ENCODE measurements around the gene CWC22.
"Not testable (repeated sequence)": the region's sequence is repeated elsewhere in the genome, so short reads cannot be mapped to it uniquely, and the experiment has no call there.

Gene CWC22

GRCh38 chr2:180015951-180016709 is 9.0 kb upstream of the CWC22 start:
- no peak for TF ChIP-seq CTCF (IDR thresholded peaks at IDR 0.05; ENCODE audit: low read depth, low read length)

GRCh38 chr2:180012523-180012922 is 5.4 kb upstream of the CWC22 start:
- no peak overlapping the region for H3K4me3 ChIP-seq (ENCODE audit: low read depth, low read length)
- TF ChIP-seq CTCF (IDR thresholded peaks at IDR 0.05; ENCODE audit: low read depth, low read length), result no peak

More at GRCh38 chr2:180015951-180016709, 9.0 kb upstream of the CWC22 start:
- H3K4me3 ChIP-seq (ENCODE audit: low read depth, low read length), result peak overlapping the region; percentile 27; the same call in 1 of the 2 replicates

- no peak overlapping the region for H3K4me3 ChIP-seq (ENCODE audit: low read depth, low read length)
- TF ChIP-seq CTCF (IDR thresholded peaks at IDR 0.05; ENCODE audit: low read depth, low read length), result no peak
Measured at GRCh38 chr2:180010701-180011100, 3.6 kb upstream of the CWC22 start.

- no peak for TF ChIP-seq CTCF (IDR thresholded peaks at IDR 0.05; ENCODE audit: low read depth, low read length)
- peak overlapping the region; percentile 76 for H3K4me3 ChIP-seq (ENCODE audit: low read depth, low read length)
Measured at GRCh38 chr2:180006231-180006630, 866 bp downstream of the CWC22 start.

- H3K4me3 ChIP-seq (ENCODE audit: low read depth, low read length), result not testable (repeated sequence)
Measured at GRCh38 chr2:180005465-180005864, 1.6 kb downstream of the CWC22 start.

GRCh38 chr2:180004731-180005130 is 2.4 kb downstream of the CWC22 start:
- H3K4me3 ChIP-seq (ENCODE audit: low read depth, low read length), result no peak overlapping the region
- TF ChIP-seq CTCF (IDR thresholded peaks at IDR 0.05; ENCODE audit: low read depth, low read length), result no peak

- no peak for TF ChIP-seq CTCF (IDR thresholded peaks at IDR 0.05; ENCODE audit: low read depth, low read length)
- H3K4me3 ChIP-seq (ENCODE audit: low read depth, low read length), result no peak overlapping the region
Measured at GRCh38 chr2:180003559-180003958, 3.5 kb downstream of the CWC22 start.

GRCh38 chr2:180003073-180003472 is 4.0 kb downstream of the CWC22 start:
- no peak overlapping the region for H3K4me3 ChIP-seq (ENCODE audit: low read depth, low read length)
- TF ChIP-seq CTCF (IDR thresholded peaks at IDR 0.05; ENCODE audit: low read depth, low read length), result no peak
